IMR-90 (cell line): ENCODE results near the gene YPEL1. TPM values are rescaled to one million over a fixed set of nuclear protein-coding genes. Genes with fewer than 3 reads are reported as not detected.

Experiments
- ATAC-seq: fragments of 200-7000 bp; cut with Tn5 transposase; 2 replicates; pipeline ENCODE4 v1.9.1; 2020; ENCODE audit warnings: low read depth, mild to moderate bottlenecking, moderate library complexity
- BruUV-seq: library from RNA; stranded (reverse); fragments of 400-500 nt; replicated peaks from 2 replicates; lab custom pipeline; 2021; lab: Mats Ljungman, UMichigan
- CTCF ChIA-PET: fragments of 300-600 bp; formaldehyde crosslinking; extraction: SDS; loops from one replicate; lab custom pipeline; 2021; ENCODE audit warnings: antibody characterized with exemption; lab: Yijun Ruan, JAX
- POLR2A ChIA-PET: fragments of 300-600 bp; sonication (Branson Sonifier 250); formaldehyde crosslinking; loops from one replicate; lab custom pipeline; 2022; ENCODE audit warnings: antibody characterized with exemption; ENCODE audit not compliant: unreplicated experiment; lab: Charles Lee
- DNase-seq: peaks from one replicate; pipeline ENCODE4 v3.0.0; 2013
- H2AFZ ChIP-seq: replicated peaks from 2 replicates; pipeline ENCODE3; 2013; ENCODE audit warnings: low read length, mild to moderate bottlenecking; ENCODE audit not compliant: poor library complexity
- H2AK5ac ChIP-seq: 2 replicates; pipeline ENCODE4 v1.6.1; 2013; ENCODE audit warnings: low read depth, low read length, inconsistent platforms
- H2AK9ac ChIP-seq: replicated peaks from 2 replicates; pipeline ENCODE3; 2013; ENCODE audit warnings: mild to moderate bottlenecking, low read depth, low read length, moderate library complexity; ENCODE audit not compliant: poor library complexity
- H2BK120ac ChIP-seq: 2 replicates; pipeline ENCODE4 v1.6.1; 2013; ENCODE audit warnings: low read depth, low read length, inconsistent platforms
- H2BK15ac ChIP-seq: 3 replicates; pipeline ENCODE4 v1.6.1; 2013; ENCODE audit warnings: low read depth, low read length, inconsistent platforms
- H2BK20ac ChIP-seq: 2 replicates; pipeline ENCODE4 v1.6.1; 2013; ENCODE audit warnings: low read depth, mild to moderate bottlenecking, inconsistent platforms, low read length, moderate library complexity
- H2BK5ac ChIP-seq: 2 replicates; pipeline ENCODE4 v1.6.1; 2013; ENCODE audit warnings: mild to moderate bottlenecking, low read depth, low read length, inconsistent platforms; ENCODE audit not compliant: poor library complexity, severe bottlenecking
- H3K14ac ChIP-seq: replicated peaks from 2 replicates; pipeline ENCODE4 v1.6.1; 2013; ENCODE audit warnings: low read depth, low read length, inconsistent platforms
- H3K18ac ChIP-seq: 2 replicates; pipeline ENCODE4 v1.6.1; 2013; ENCODE audit warnings: low read depth, low read length, control low read depth
- H3K23ac ChIP-seq: 2 replicates; pipeline ENCODE4 v1.6.1; 2013; ENCODE audit warnings: low read depth, low read length, inconsistent platforms
- H3K27ac ChIP-seq: 2 replicates; pipeline ENCODE4 v1.5.1; 2013; ENCODE audit warnings: mild to moderate bottlenecking, control low read depth, low read length; ENCODE audit not compliant: insufficient read depth
- H3K27me3 ChIP-seq: 2 replicates; pipeline ENCODE4 v1.6.1; 2013; ENCODE audit warnings: low read length; ENCODE audit not compliant: control insufficient read depth, insufficient read depth
- H3K36me3 ChIP-seq: 2 replicates; pipeline ENCODE4 v1.6.1; 2013; ENCODE audit warnings: low read length, mixed read lengths; ENCODE audit not compliant: control insufficient read depth, insufficient read depth
- H3K4ac ChIP-seq: 2 replicates; pipeline ENCODE4 v1.6.1; 2013; ENCODE audit warnings: low read depth, low read length, inconsistent platforms
- H3K4me1 ChIP-seq: 2 replicates; pipeline ENCODE4 v1.6.1; 2013; ENCODE audit warnings: low read length, mixed read lengths; ENCODE audit not compliant: control insufficient read depth, insufficient read depth
- H3K4me2 ChIP-seq: 2 replicates; pipeline ENCODE4 v1.6.1; 2013; ENCODE audit warnings: low read depth, mild to moderate bottlenecking, control low read depth, low read length, moderate library complexity
- H3K4me3 ChIP-seq: 2 replicates; pipeline ENCODE4 v1.5.1; 2013; ENCODE audit warnings: low read depth, mild to moderate bottlenecking, control low read depth, low read length, moderate library complexity; ENCODE audit not compliant: insufficient read depth
- H3K56ac ChIP-seq: 2 replicates; pipeline ENCODE4 v1.6.1; 2013; ENCODE audit warnings: low read length, inconsistent platforms; ENCODE audit not compliant: insufficient read depth; ENCODE audit errors: extremely low read depth
- H3K79me1 ChIP-seq, 2 experiments: 2 replicates each; pipeline ENCODE4 v1.6.1; 2013; ENCODE audit warnings: low read length in 2 of 2, inconsistent platforms in 1 of 2, low read depth in 1 of 2
- H3K9ac ChIP-seq: 2 replicates; pipeline ENCODE4 v1.6.1; 2013; ENCODE audit warnings: low read depth, low read length, control low read depth
- H3K9me1 ChIP-seq: 2 replicates; pipeline ENCODE4 v1.6.1; 2013; ENCODE audit warnings: low read length, inconsistent platforms; ENCODE audit not compliant: insufficient read depth
- H3K9me3 ChIP-seq: 2 replicates; pipeline ENCODE4 v1.6.1; 2013; ENCODE audit warnings: low read length; ENCODE audit not compliant: control insufficient read depth, insufficient read depth
- H4K20me1 ChIP-seq: 2 replicates; pipeline ENCODE4 v1.6.1; 2013; ENCODE audit warnings: low read length, inconsistent platforms; ENCODE audit not compliant: insufficient read depth
- H4K5ac ChIP-seq: 2 replicates; pipeline ENCODE4 v1.6.1; 2013; ENCODE audit warnings: mild to moderate bottlenecking, low read depth, low read length, control low read depth
- H4K8ac ChIP-seq, 2 experiments: 2 replicates each; pipeline ENCODE4 v1.6.1; 2013; ENCODE audit warnings: low read depth in 2 of 2, low read length in 2 of 2, control low read depth in 1 of 2, inconsistent platforms in 1 of 2
- H4K91ac ChIP-seq: 2 replicates; pipeline ENCODE4 v1.6.1; 2013; ENCODE audit warnings: low read depth, low read length, inconsistent platforms; ENCODE audit not compliant: insufficient read depth
- BHLHE40 ChIP-seq: fragments of 150-350 bp; IDR thresholded peaks from 2 replicates; pipeline ENCODE4 v1.6.1; 2016; ENCODE audit warnings: mild to moderate bottlenecking, low read depth, low read length
- CEBPB ChIP-seq: IDR thresholded peaks from 2 replicates; pipeline ENCODE4 v1.6.1; 2012; ENCODE audit warnings: low read depth, low read length, improper control_type of control experiment
- CHD1 ChIP-seq: IDR thresholded peaks from 2 replicates; pipeline ENCODE4 v1.6.1; 2012; ENCODE audit warnings: low read depth, low read length, improper control_type of control experiment
- ELK1 ChIP-seq: fragments of 150-350 bp; IDR thresholded peaks from 2 replicates; pipeline ENCODE4 v1.6.1; 2016; ENCODE audit warnings: low read depth, mild to moderate bottlenecking, low read length, moderate library complexity, borderline replicate concordance
- FOS ChIP-seq: fragments of 150-350 bp; IDR thresholded peaks from 2 replicates; pipeline ENCODE4 v1.6.1; 2016; ENCODE audit warnings: low read depth, low read length
- MAFK ChIP-seq: IDR thresholded peaks from 2 replicates; pipeline ENCODE4 v1.6.1; 2012; ENCODE audit warnings: low read depth, low read length, improper control_type of control experiment
- MAZ ChIP-seq: IDR thresholded peaks from 2 replicates; pipeline ENCODE4 v1.6.1; 2012; ENCODE audit warnings: low read depth, mild to moderate bottlenecking, low read length, improper control_type of control experiment, moderate library complexity, borderline replicate concordance
- MXI1 ChIP-seq: IDR thresholded peaks from 2 replicates; pipeline ENCODE4 v1.6.1; 2012; ENCODE audit warnings: low read depth, mild to moderate bottlenecking, low read length, moderate library complexity, borderline replicate concordance
- POLR2A ChIP-seq: IDR thresholded peaks from 2 replicates; pipeline ENCODE4 v1.6.1; 2012; ENCODE audit warnings: mild to moderate bottlenecking, low read depth, low read length
- RAD21 ChIP-seq: IDR thresholded peaks from 2 replicates; pipeline ENCODE4 v1.6.1; 2012; ENCODE audit warnings: low read length, improper control_type of control experiment
- RCOR1 ChIP-seq: IDR thresholded peaks from 2 replicates; pipeline ENCODE4 v1.6.1; 2012; ENCODE audit warnings: mild to moderate bottlenecking, low read length, improper control_type of control experiment; ENCODE audit not compliant: insufficient replicate concordance
- RFX5 ChIP-seq: IDR thresholded peaks from 2 replicates; pipeline ENCODE4 v1.8.0; 2012; ENCODE audit warnings: low read depth, mild to moderate bottlenecking, low read length, moderate library complexity
- SMC3 ChIP-seq: fragments of 150-350 bp; IDR thresholded peaks from 2 replicates; pipeline ENCODE4 v1.6.1; 2016; ENCODE audit warnings: low read depth, mild to moderate bottlenecking, antibody characterized with exemption, low read length, moderate library complexity
- whole genome bisulfite sequencing, 2 experiments: methylation state at CpG; one replicate each; pipeline versions ENCODE4 v1.1.5 to v1.1.7; 2013; ENCODE audit warnings: missing lambda C conversion rate in 2 of 2; ENCODE audit not compliant: insufficient read length in 1 of 2; ENCODE audit errors: extremely low coverage in 2 of 2; 5-methylcytosine and 5-hydroxymethylcytosine counted together
- dilution Hi-C: fragments of 300-500 bp; cut with HindIII; formaldehyde crosslinking; loops from one replicate; pipeline ENCODE4 v1.14.3; 2018; ENCODE audit warnings: low sequenced_read_pairs; ENCODE audit not compliant: unreplicated experiment
- in situ Hi-C: fragments of 300-500 bp; cut with MboI; formaldehyde crosslinking; loops from 3 replicates; pipeline ENCODE4 v1.14.3; 2019; ENCODE audit warnings: low sequenced_read_pairs, inconsistent platforms, mixed read lengths
- intact Hi-C: fragments of 100-400 bp; cut with micrococcal nuclease; formaldehyde crosslinking; loops from 2 replicates; pipeline ENCODE4 v1.10.0; 2022
- polyA plus RNA-seq, 3 experiments: library from polyadenylated mRNA; depleted of rRNA; stranded (reverse); fragments of >200 nt; gene quantifications; 2 replicates each; pipeline ENCODE4 v1.2.3, GENCODE V29; 2012; ENCODE audit warnings: low replicate concordance in 1 of 3
- total RNA-seq: library from RNA; depleted of rRNA; stranded (reverse); fragments of >200 nt; gene quantifications from 2 replicates; pipeline ENCODE4 v1.2.3, GENCODE V29; 2012
- TF ChIP-seq, protein P1 (sequence below): fragments of 150-350 bp; IDR thresholded peaks from 2 replicates; pipeline ENCODE4 v1.6.1; 2017; ENCODE audit warnings: mild to moderate bottlenecking, antibody characterized with exemption, low read length, low read depth
- TF ChIP-seq, protein P2 (sequence below): conservative IDR thresholded peaks from 2 replicates; pipeline ENCODE4 v1.5.1; 2012; ENCODE audit warnings: mild to moderate bottlenecking, low read depth, low read length, improper control_type of control experiment

The YPEL1 gene
- total and polyA plus RNA-seq, 2 of the 4 experiments (the other 2 are of a cell fraction): 0.72 to 1.3 TPM

- dilution Hi-C loops (no loop called here), in situ Hi-C loops (no loop called here), intact Hi-C loops (no loop called here)
- Histone ChIP-seq H3K56ac (no peak overlapping the region), H3K9me1 (peaks cover 22% of the 10 kb centered on the region), H3K23ac (no peak overlapping the region), H3K27me3 (no peaks in the 10 kb centered on the region), H3K4me3 (no peak overlapping the region), H3K9me3 (no peaks in the 10 kb centered on the region), H3K27ac (no peak overlapping the region), H4K8ac (no peak overlapping the region), H3K14ac (no peak overlapping the region), H3K4ac (no peak overlapping the region), H3K36me3 (peaks cover 66% of the 10 kb centered on the region), H2AFZ (no peak overlapping the region), H4K91ac (no peak overlapping the region), H3K18ac (no peak overlapping the region), H2BK20ac (no peak overlapping the region), H2AK5ac (no peak overlapping the region), H3K79me1 (peaks cover 10 to 40% of the 10 kb centered on the region in 2 experiments), H2BK5ac (no peak overlapping the region), H2AK9ac (peak overlapping the region; percentile 66), H3K4me1 (peaks cover 9% of the 10 kb centered on the region), H2BK15ac (no peak overlapping the region), H2BK120ac (no peak overlapping the region), H4K5ac (no peak overlapping the region), H3K9ac (no peak overlapping the region), H4K20me1 (peaks cover 4% of the 10 kb centered on the region; the same call in 1 of the 2 replicates), H3K4me2 (no peak overlapping the region)
- BruUV-seq: no TSS peak
- 93% methylated on average over 5 of the region's 15 CpGs; no CpG with 5 or more reads in 1 of the 2 experiments for WGBS, 2 experiments
- DNase-seq: no peak
- ChIA-PET CTCF (no interaction called here), POLR2A (no interaction called here)
- no peak for ATAC-seq
- no peak for TF ChIP-seq RFX5
- no peak for TF ChIP-seq MXI1
- no peak for TF ChIP-seq MAZ
- no peak for TF ChIP-seq FOS
- TF ChIP-seq RCOR1: no peak
- no peak for TF ChIP-seq POLR2A
- no peak for TF ChIP-seq MAFK
- no peak for TF ChIP-seq SMC3
- TF ChIP-seq, protein P1, sequence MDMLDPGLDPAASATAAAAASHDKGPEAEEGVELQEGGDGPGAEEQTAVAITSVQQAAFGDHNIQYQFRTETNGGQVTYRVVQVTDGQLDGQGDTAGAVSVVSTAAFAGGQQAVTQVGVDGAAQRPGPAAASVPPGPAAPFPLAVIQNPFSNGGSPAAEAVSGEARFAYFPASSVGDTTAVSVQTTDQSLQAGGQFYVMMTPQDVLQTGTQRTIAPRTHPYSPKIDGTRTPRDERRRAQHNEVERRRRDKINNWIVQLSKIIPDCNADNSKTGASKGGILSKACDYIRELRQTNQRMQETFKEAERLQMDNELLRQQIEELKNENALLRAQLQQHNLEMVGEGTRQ: no peak
- TF ChIP-seq CEBPB: no peak
- no peak for TF ChIP-seq ELK1
- TF ChIP-seq RAD21: no peak
- no peak for TF ChIP-seq CHD1
- TF ChIP-seq BHLHE40: no peak
- TF ChIP-seq, protein P2, sequence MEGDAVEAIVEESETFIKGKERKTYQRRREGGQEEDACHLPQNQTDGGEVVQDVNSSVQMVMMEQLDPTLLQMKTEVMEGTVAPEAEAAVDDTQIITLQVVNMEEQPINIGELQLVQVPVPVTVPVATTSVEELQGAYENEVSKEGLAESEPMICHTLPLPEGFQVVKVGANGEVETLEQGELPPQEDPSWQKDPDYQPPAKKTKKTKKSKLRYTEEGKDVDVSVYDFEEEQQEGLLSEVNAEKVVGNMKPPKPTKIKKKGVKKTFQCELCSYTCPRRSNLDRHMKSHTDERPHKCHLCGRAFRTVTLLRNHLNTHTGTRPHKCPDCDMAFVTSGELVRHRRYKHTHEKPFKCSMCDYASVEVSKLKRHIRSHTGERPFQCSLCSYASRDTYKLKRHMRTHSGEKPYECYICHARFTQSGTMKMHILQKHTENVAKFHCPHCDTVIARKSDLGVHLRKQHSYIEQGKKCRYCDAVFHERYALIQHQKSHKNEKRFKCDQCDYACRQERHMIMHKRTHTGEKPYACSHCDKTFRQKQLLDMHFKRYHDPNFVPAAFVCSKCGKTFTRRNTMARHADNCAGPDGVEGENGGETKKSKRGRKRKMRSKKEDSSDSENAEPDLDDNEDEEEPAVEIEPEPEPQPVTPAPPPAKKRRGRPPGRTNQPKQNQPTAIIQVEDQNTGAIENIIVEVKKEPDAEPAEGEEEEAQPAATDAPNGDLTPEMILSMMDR: no peak
Observed at GRCh38 chr22:21766691-21767462, 31.3 kb upstream of the YPEL1 start.
